Right atrium auricular region (tissue), 2 donors: ENCODE measurements around the gene SLC7A6. TPM values are rescaled to one million over a fixed set of nuclear protein-coding genes. Genes with fewer than 3 reads are reported as not detected.

Source experiments
- DNase-seq: peaks from one replicate; pipeline ENCODE4 v3.0.0-alpha.2; 2019; ENCODE audit warnings: low spot score
- H3K27ac ChIP-seq, 2 donors: fragments of 200-600 bp; sonication (generic); 1 replicate in 1 of 2; 2 replicates in 1 of 2; pipeline ENCODE4 v1.5.1; 2016 to 2019
- H3K27me3 ChIP-seq, 2 donors: fragments of 200-600 bp; sonication (generic); one replicate each; pipeline versions ENCODE4 v1.5.1 to v1.6.0; 2017 to 2019
- H3K36me3 ChIP-seq: fragments of 200-600 bp; sonication (generic); one replicate; pipeline ENCODE4 v1.5.1; 2016
- H3K4me1 ChIP-seq, 2 donors: fragments of 200-600 bp; sonication (generic); one replicate each; pipeline versions ENCODE4 v1.5.1 to v1.6.0; 2017 to 2019
- H3K4me3 ChIP-seq, 2 donors: fragments of 200-600 bp; sonication (generic); 1 replicate in 1 of 2; 2 replicates in 1 of 2; pipeline ENCODE4 v1.5.1; 2017 to 2019; ENCODE audit warnings: mild to moderate bottlenecking in 1 of 2, moderate library complexity in 1 of 2
- H3K9me3 ChIP-seq, 2 donors: fragments of 200-600 bp; sonication (generic); one replicate each; pipeline ENCODE4 v1.5.1; 2019
- CTCF ChIP-seq, 2 donors: fragments of 200-600 bp; sonication (generic); IDR thresholded peaks; one replicate each; pipeline ENCODE4 v1.5.1; 2019; ENCODE audit warnings: antibody characterized with exemption in 2 of 2
- total RNA-seq, 2 donors: library from RNA; depleted of rRNA; stranded (reverse); fragments of >200 nt; gene quantifications; one replicate each; pipeline ENCODE4 v1.1.0, GENCODE V29; 2016

The SLC7A6 gene
- total RNA-seq, 2 donors from 2014 or later = 28.9 to 51.0 TPM

- no peak for TF ChIP-seq CTCF (IDR thresholded peaks at IDR 0.05)
- Histone ChIP-seq H3K36me3 (no peaks in the 10 kb centered on the region), H3K27me3 (no peaks in the 10 kb centered on the region), H3K4me3 (peak within 1 kb of the TSS; percentile 56 to 61), H3K27ac (peak within 1 kb of the TSS; percentile 80 to 87), H3K4me1 (peaks cover 0 to 48% of the 10 kb centered on the region in 2 donors), H3K9me3 (no peaks in the 10 kb centered on the region)
- no peak for DNase-seq
Observed at GRCh38 chr16:68235887-68236136, 28.5 kb upstream of the SLC7A6 start, which contains the start of gene ESRP2. TSS of gene ESRP2 (minus strand) at chr16:68236127. CDS start at chr16:68236045, 82 bp downstream.

GRCh38 chr16:68236137-68236825, 28.0 kb upstream of the SLC7A6 start:
- H3K9me3 ChIP-seq = no peaks in the 10 kb centered on the region
- H3K36me3 ChIP-seq = no peaks in the 10 kb centered on the region
- peaks cover 0 to 48% of the 10 kb centered on the region in 2 donors for H3K4me1 ChIP-seq
- H3K27ac ChIP-seq = peak overlapping the region; percentile 80 to 87
- no peaks in the 10 kb centered on the region for H3K27me3 ChIP-seq
- TF ChIP-seq CTCF (IDR thresholded peaks at IDR 0.05) = no peak
- DNase-seq = no peak
- peak overlapping the region; percentile 13 to 61 for H3K4me3 ChIP-seq

GRCh38 chr16:68236826-68237242, 27.5 kb upstream of the SLC7A6 start:
- Histone ChIP-seq H3K27me3 (no peaks in the 10 kb centered on the region), H3K27ac (peak overlapping the region; percentile 80 to 87), H3K36me3 (no peaks in the 10 kb centered on the region), H3K4me1 (peaks cover 0 to 48% of the 10 kb centered on the region in 2 donors), H3K9me3 (no peaks in the 10 kb centered on the region), H3K4me3 (peak overlapping the region; percentile 56 to 61)
- no peak for TF ChIP-seq CTCF (IDR thresholded peaks at IDR 0.05)
- DNase-seq = no peak

GRCh38 chr16:68237243-68238028, 26.9 kb upstream of the SLC7A6 start:
- H3K36me3 ChIP-seq = no peaks in the 10 kb centered on the region
- DNase-seq = peak; percentile 99
- H3K4me3 ChIP-seq = peak overlapping the region; percentile 56 to 61
- TF ChIP-seq CTCF (IDR thresholded peaks at IDR 0.05) = no peak
- H3K9me3 ChIP-seq = no peaks in the 10 kb centered on the region
- H3K27me3 ChIP-seq = no peaks in the 10 kb centered on the region
- peaks cover 0 to 48% of the 10 kb centered on the region in 2 donors for H3K4me1 ChIP-seq
- H3K27ac ChIP-seq = peak overlapping the region; percentile 80 to 87

DNA sequence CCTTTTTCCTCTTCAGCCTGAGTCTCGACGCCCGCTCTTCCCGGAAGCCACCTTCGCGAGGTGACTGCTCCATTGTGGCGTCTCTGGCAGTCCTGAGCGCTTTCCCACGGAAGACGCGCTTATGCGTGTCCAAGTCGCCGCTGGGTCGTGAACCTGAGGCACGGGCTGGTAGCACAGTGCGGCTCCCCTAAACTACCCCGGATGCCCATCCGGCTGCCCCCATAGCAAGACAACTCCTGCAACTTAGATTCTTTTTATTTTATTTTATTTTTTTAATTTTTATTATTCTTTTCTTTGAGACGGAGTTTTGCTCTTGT, 26.3 kb upstream of the SLC7A6 start:
- Histone ChIP-seq H3K4me3 (peak overlapping the region; percentile 56 to 61), H3K4me1 (peaks cover 0 to 48% of the 10 kb centered on the region in 2 donors), H3K27ac (peak overlapping the region; percentile 80 to 87), H3K36me3 (no peaks in the 10 kb centered on the region), H3K27me3 (no peaks in the 10 kb centered on the region), H3K9me3 (no peaks in the 10 kb centered on the region)
- no peak for DNase-seq
- no peak for TF ChIP-seq CTCF (IDR thresholded peaks at IDR 0.05)
